NCI-H1417 treated with DMSO at 0.1 percent for 48 hours (cell line): ENCODE measurements around the gene PAPSS2.

Experiments used
- DNase-seq: peaks from one replicate; lab custom pipeline; 2025; lab: John Stamatoyannopoulos, UW

PAPSS2 gene

GRCh38 chr10:87750001-87750671 is 90.5 kb downstream of the PAPSS2 start:
- DNase-seq: no peak

GRCh38 chr10:87750817-87751216 is 91.1 kb downstream of the PAPSS2 start:
- DNase-seq: no peak

GRCh38 chr10:87751274-87751673 is 91.6 kb downstream of the PAPSS2 start:
- no peak for DNase-seq

GRCh38 chr10:87752566-87752965 is 92.9 kb downstream of the PAPSS2 start:
- no peak for DNase-seq

GRCh38 chr10:87753995-87754866 is 94.6 kb downstream of the PAPSS2 start:
- DNase-seq: no peak

- no peak for DNase-seq
Observed at GRCh38 chr10:87757685-87758084, 98.0 kb downstream of the PAPSS2 start.

GRCh38 chr10:87759551-87759950 is 99.9 kb downstream of the PAPSS2 start:
- no peak for DNase-seq

- no peak for DNase-seq
Observed at GRCh38 chr10:87760195-87760905, 100.7 kb downstream of the PAPSS2 start.

GRCh38 chr10:87761153-87761552 is 101.5 kb downstream of the PAPSS2 start:
- no peak for DNase-seq

- DNase-seq: no peak
Observed at GRCh38 chr10:87761892-87762291, 102.2 kb downstream of the PAPSS2 start.

GRCh38 chr10:87763086-87763861 is 103.6 kb downstream of the PAPSS2 start:
- DNase-seq: no peak

GRCh38 chr10:87764072-87764934 is 104.6 kb downstream of the PAPSS2 start:
- DNase-seq: no peak

GRCh38 chr10:87765666-87766376 is 106.1 kb downstream of the PAPSS2 start:
- no peak for DNase-seq

- DNase-seq: no peak
Observed at GRCh38 chr10:87767253-87767652, 107.6 kb downstream of the PAPSS2 start.

GRCh38 chr10:87771871-87772500 is 112.3 kb downstream of the PAPSS2 start:
- DNase-seq: no peak

GRCh38 chr10:87775766-87776165 is 116.1 kb downstream of the PAPSS2 start:
- DNase-seq: no peak

GRCh38 chr10:87776328-87776727 is 116.7 kb downstream of the PAPSS2 start:
- DNase-seq: no peak

GRCh38 chr10:87781545-87781944 is 121.9 kb downstream of the PAPSS2 start:
- DNase-seq: no peak

GRCh38 chr10:87782721-87783120 is 123.0 kb downstream of the PAPSS2 start:
- no peak for DNase-seq

GRCh38 chr10:87786421-87786820 is 126.7 kb downstream of the PAPSS2 start:
- DNase-seq: no peak
